ENCODE data around the gene GPR137. TPM values are rescaled to one million over a fixed set of nuclear protein-coding genes. Genes with fewer than 3 reads are reported as not detected.

The GPR137 gene
- total and polyA plus RNA-seq, 2 donors from 2014 or later: 44.0 to 48.4 TPM

- TF ChIP-seq CTCF (IDR thresholded peaks at IDR 0.05; ENCODE audit: borderline replicate concordance, extremely low read depth, insufficient read depth): no peak
- H3K36me3 ChIP-seq (ENCODE audit: control insufficient read depth in 2 of 3, insufficient read depth in 3 of 3, low read length in 3 of 3): no peaks in the 10 kb centered on the region
- H3K27me3 ChIP-seq (ENCODE audit: control insufficient read depth, insufficient read depth, low read length): peaks cover 45% of the 10 kb centered on the region
- DNase-seq: no peak
- no peak for FAIRE-seq
- H3K27ac ChIP-seq (ENCODE audit: low read depth in 2 of 2, low read length in 2 of 2): no peak overlapping the region
- intact Hi-C loops (cut with DNase I): no loop called here
- H3K9ac ChIP-seq (ENCODE audit: low read length in 3 of 3): no peak overlapping the region
- H3K9me3 ChIP-seq (ENCODE audit: control insufficient read depth in 2 of 3, insufficient read depth in 1 of 3, low read length in 3 of 3): no peaks in the 10 kb centered on the region
- H3K4me3 ChIP-seq (ENCODE audit: low read length in 3 of 3): no peak overlapping the region
- peaks cover 0 to 20% (median 0%) of the 10 kb centered on the region in 3 donors for H3K4me1 ChIP-seq (ENCODE audit: control insufficient read depth in 2 of 3, insufficient read depth in 2 of 3, low read depth in 1 of 3, low read length in 3 of 3)
Measured at GRCh38 chr11:64295760-64296159, 10.1 kb downstream of the GPR137 start.

GRCh38 chr11:64296236-64296635 lies 10.6 kb downstream of the GPR137 start:
- FAIRE-seq (no peak), DNase-seq (no peak)
- H3K9me3 ChIP-seq (ENCODE audit: control insufficient read depth in 2 of 3, insufficient read depth in 1 of 3, low read length in 3 of 3): no peaks in the 10 kb centered on the region
- H3K9ac ChIP-seq (ENCODE audit: low read length in 3 of 3): no peak overlapping the region
- intact Hi-C loops (cut with DNase I): no loop called here
- H3K4me1 ChIP-seq (ENCODE audit: control insufficient read depth in 2 of 3, insufficient read depth in 2 of 3, low read depth in 1 of 3, low read length in 3 of 3): peaks cover 0 to 22% (median 0%) of the 10 kb centered on the region in 3 donors
- H3K36me3 ChIP-seq (ENCODE audit: control insufficient read depth in 2 of 3, insufficient read depth in 3 of 3, low read length in 3 of 3): no peaks in the 10 kb centered on the region
- no peak for TF ChIP-seq CTCF (IDR thresholded peaks at IDR 0.05; ENCODE audit: borderline replicate concordance, extremely low read depth, insufficient read depth)
- H3K27ac ChIP-seq (ENCODE audit: low read depth in 2 of 2, low read length in 2 of 2): no peak overlapping the region
- no peak overlapping the region for H3K4me3 ChIP-seq (ENCODE audit: low read length in 3 of 3)
- peaks cover 43% of the 10 kb centered on the region for H3K27me3 ChIP-seq (ENCODE audit: control insufficient read depth, insufficient read depth, low read length)

- Histone ChIP-seq H3K4me1 (ENCODE audit: control insufficient read depth in 2 of 3, insufficient read depth in 2 of 3, low read depth in 1 of 3, low read length in 3 of 3) (peaks cover 0 to 22% (median 0%) of the 10 kb centered on the region in 3 donors), H3K27me3 (ENCODE audit: control insufficient read depth, insufficient read depth, low read length) (peaks cover 46% of the 10 kb centered on the region), H3K4me3 (ENCODE audit: low read length in 3 of 3) (no peak overlapping the region), H3K27ac (ENCODE audit: low read depth in 2 of 2, low read length in 2 of 2) (no peak overlapping the region), H3K9me3 (ENCODE audit: control insufficient read depth in 2 of 3, insufficient read depth in 1 of 3, low read length in 3 of 3) (no peaks in the 10 kb centered on the region), H3K9ac (ENCODE audit: low read length in 3 of 3) (no peak overlapping the region), H3K36me3 (ENCODE audit: control insufficient read depth in 2 of 3, insufficient read depth in 3 of 3, low read length in 3 of 3) (no peaks in the 10 kb centered on the region)
- intact Hi-C loops (cut with DNase I): no loop called here
- no peak for TF ChIP-seq CTCF (IDR thresholded peaks at IDR 0.05; ENCODE audit: borderline replicate concordance, extremely low read depth, insufficient read depth)
- DNase-seq: peak in 1 of 5 donors; percentile 56
- FAIRE-seq: no peak
Measured at GRCh38 chr11:64296830-64297698, 11.4 kb downstream of the GPR137 start.

Measured in kidney (tissue), 14 donors.